ENCODE results near the gene RNF212B.

DNA sequence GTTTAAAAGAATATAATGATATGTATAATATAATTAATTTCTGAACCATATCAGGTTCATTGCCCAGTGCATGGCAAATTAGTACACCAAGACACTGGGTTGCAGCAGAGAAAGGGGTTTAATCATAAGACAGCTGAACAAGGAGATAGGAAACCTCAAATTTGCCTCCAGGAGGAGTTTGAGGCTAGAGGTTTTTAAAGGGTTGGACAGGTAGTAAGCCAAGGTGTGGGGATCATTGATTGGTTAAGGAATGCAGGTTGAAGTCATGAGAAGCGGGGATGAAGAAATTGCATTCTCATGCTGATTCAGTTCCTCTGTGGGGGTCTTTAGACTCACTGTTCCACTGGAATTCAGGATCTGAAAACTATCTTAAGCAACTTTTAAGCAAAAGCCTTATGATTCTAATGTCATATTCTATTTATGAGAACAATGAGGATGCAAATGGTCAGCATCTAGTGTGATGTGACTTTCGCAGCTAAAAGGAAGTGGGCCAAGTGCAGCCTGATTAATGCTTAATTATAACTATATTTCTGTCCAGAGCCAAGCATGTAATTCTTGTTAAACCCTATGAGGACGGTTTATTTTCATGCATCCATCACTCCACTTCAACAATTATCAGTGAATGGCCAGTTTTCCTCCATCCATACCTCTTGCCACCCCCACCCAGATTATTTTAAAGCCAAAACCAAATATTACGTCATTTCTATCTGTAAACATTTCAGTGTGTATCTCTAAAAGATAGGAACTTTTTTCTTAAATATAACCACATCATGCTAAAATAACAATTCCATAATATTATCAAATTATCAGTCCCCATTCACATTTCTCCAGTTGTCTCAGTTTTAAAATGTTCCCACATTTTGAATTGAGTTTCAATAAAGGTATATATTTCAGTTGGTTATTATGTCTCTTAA is 14.9 kb downstream of the RNF212B start:
- TF ChIP-seq CTCF (IDR thresholded peaks at IDR 0.05 in 2 of 3, conservative IDR thresholded peaks at IDR 0.05 in 1 of 3; ENCODE audit: control insufficient read depth in 2 of 3, extremely low read depth in 1 of 3, insufficient read depth in 1 of 3, low read depth in 3 of 3, low read length in 3 of 3) (no peak), EP300 (IDR thresholded peaks at IDR 0.05; ENCODE audit: borderline replicate concordance in 1 of 2, control insufficient read depth in 1 of 2, low read depth in 2 of 2, low read length in 2 of 2) (no peak), POLR2A (IDR thresholded peaks at IDR 0.05; ENCODE audit: low read depth, low read length) (no peak), CHD4 (IDR thresholded peaks at IDR 0.05) (no peak), EZH2 (IDR thresholded peaks at IDR 0.05; ENCODE audit: borderline replicate concordance, control insufficient read depth, low read depth, low read length) (no peak)
- TF ChIP-seq, protein P1, sequence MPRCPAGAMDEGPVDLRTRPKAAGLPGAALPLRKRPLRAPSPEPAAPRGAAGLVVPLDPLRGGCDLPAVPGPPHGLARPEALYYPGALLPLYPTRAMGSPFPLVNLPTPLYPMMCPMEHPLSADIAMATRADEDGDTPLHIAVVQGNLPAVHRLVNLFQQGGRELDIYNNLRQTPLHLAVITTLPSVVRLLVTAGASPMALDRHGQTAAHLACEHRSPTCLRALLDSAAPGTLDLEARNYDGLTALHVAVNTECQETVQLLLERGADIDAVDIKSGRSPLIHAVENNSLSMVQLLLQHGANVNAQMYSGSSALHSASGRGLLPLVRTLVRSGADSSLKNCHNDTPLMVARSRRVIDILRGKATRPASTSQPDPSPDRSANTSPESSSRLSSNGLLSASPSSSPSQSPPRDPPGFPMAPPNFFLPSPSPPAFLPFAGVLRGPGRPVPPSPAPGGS (IDR thresholded peaks at IDR 0.05; ENCODE audit: borderline replicate concordance, insufficient read depth, low read depth, low read length, poor library complexity, severe bottlenecking) = no peak
- TF ChIP-seq, protein P2, sequence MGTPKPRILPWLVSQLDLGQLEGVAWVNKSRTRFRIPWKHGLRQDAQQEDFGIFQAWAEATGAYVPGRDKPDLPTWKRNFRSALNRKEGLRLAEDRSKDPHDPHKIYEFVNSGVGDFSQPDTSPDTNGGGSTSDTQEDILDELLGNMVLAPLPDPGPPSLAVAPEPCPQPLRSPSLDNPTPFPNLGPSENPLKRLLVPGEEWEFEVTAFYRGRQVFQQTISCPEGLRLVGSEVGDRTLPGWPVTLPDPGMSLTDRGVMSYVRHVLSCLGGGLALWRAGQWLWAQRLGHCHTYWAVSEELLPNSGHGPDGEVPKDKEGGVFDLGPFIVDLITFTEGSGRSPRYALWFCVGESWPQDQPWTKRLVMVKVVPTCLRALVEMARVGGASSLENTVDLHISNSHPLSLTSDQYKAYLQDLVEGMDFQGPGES (IDR thresholded peaks at IDR 0.05) = no peak

Measured in GM12878 (cell line).